IMR-90 (cell line): ENCODE measurements around the gene POLR3F. TPM values are rescaled to one million over a fixed set of nuclear protein-coding genes. Genes with fewer than 3 reads are reported as not detected.

Experiments
- BHLHE40 ChIP-seq: fragments of 150-350 bp; IDR thresholded peaks from 2 replicates; pipeline ENCODE4 v1.6.1; 2016; ENCODE audit warnings: mild to moderate bottlenecking, low read depth, low read length
- MAFK ChIP-seq: IDR thresholded peaks from 2 replicates; pipeline ENCODE4 v1.6.1; 2012; ENCODE audit warnings: low read depth, low read length, improper control_type of control experiment
- MAZ ChIP-seq: IDR thresholded peaks from 2 replicates; pipeline ENCODE4 v1.6.1; 2012; ENCODE audit warnings: low read depth, mild to moderate bottlenecking, low read length, improper control_type of control experiment, moderate library complexity, borderline replicate concordance
- NFE2L2 ChIP-seq: fragments of 150-350 bp; IDR thresholded peaks from 2 replicates; pipeline ENCODE4 v1.6.1; 2016; ENCODE audit warnings: low read depth, mild to moderate bottlenecking, low read length
- RFX5 ChIP-seq: IDR thresholded peaks from 2 replicates; pipeline ENCODE4 v1.8.0; 2012; ENCODE audit warnings: low read depth, mild to moderate bottlenecking, low read length, moderate library complexity
- USF2 ChIP-seq: fragments of 150-350 bp; IDR thresholded peaks from 2 replicates; pipeline ENCODE4 v1.6.1; 2017; ENCODE audit warnings: mild to moderate bottlenecking, antibody characterized with exemption, low read length, low read depth
- polyA plus RNA-seq, 3 experiments: library from polyadenylated mRNA; depleted of rRNA; stranded (reverse); fragments of >200 nt; gene quantifications; 2 replicates each; pipeline ENCODE4 v1.2.3, GENCODE V29; 2012; ENCODE audit warnings: low replicate concordance in 1 of 3
- total RNA-seq: library from RNA; depleted of rRNA; stranded (reverse); fragments of >200 nt; gene quantifications from 2 replicates; pipeline ENCODE4 v1.2.3, GENCODE V29; 2012

Gene POLR3F
- total and polyA plus RNA-seq, 2 of the 4 experiments (the other 2 are of a cell fraction) = 5.7 to 7.2 TPM

DNA sequence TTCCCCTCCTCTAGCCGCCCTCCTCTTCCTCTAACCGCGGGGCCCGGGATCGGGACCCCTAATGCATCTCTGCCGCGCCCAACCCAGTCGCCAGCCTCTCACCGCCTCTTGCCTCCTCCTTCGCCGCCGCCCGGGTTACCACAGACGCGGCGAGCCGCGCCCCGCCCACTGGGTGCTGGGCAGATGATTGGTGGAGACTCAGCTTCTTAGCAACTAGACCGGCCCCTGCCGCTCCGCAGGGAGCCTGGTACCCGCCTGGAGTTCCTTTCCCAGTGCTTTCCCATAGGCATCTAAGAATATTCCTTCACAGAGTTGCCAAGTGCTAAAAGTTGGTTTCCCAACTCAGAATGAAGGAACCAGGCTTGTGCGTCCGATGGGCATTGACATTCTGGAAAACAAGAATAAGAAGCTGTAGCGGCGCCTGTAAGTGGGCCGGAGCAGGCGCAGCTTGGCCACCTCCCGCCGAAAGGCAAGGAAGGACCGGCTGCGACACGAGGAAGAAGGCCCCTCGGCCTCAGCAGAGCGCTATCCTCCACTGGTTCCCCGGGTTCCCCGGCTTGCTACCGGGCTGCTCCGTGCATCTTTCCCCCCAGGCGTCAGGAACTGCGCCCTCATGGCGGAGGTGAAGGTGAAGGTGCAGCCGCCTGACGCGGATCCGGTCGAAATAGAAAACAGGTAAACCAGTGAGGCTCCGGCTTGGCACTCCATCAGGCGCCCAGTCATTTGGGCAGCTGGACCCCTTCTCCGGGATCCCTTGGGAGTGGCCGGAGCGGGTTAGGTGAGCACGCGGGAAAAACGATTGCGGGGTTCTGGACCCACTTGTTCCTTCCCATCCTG lies at the start of gene POLR3F, which contains the start of gene DZANK1 (continued):
- TF ChIP-seq MAZ (no peak), BHLHE40 (no peak), MAFK (no peak), RFX5 (no peak), NFE2L2 (no peak), USF2 (no peak)
